Panc1 (cell line): ENCODE measurements around the gene RGMA.

Source experiments
- CTCF ChIP-seq: fragments of 450-650 bp; IDR thresholded peaks from 2 replicates; pipeline ENCODE4 v1.5.1; 2017; ENCODE audit warnings: mild to moderate bottlenecking
- REST ChIP-seq, 2 experiments: IDR thresholded peaks; 2 replicates each; pipeline ENCODE4 v1.6.1; 2011 to 2012; ENCODE audit warnings: low read depth in 2 of 2, control low read depth in 1 of 2, low read length in 1 of 2, mild to moderate bottlenecking in 1 of 2, moderate library complexity in 1 of 2; ENCODE audit not compliant: insufficient read depth in 1 of 2

- no peak for TF ChIP-seq CTCF
- no peak for TF ChIP-seq REST (IDR thresholded peaks at IDR 0.05; ENCODE audit: insufficient read depth in 1 of 2, low read depth in 2 of 2, low read length in 1 of 2)
Observed at GRCh38 chr15:93136606-93137005, 47.6 kb upstream of the RGMA start.
